GM12801 (cell line): ENCODE measurements around the gene FAM177A1.

Source experiments
- TF ChIP-seq, protein P1 (sequence below): IDR thresholded peaks from one replicate; pipeline ENCODE4 v1.5.1; 2011; ENCODE audit warnings: control low read depth; ENCODE audit not compliant: insufficient read length; ENCODE audit errors: extremely low read depth

The FAM177A1 gene

DNA sequence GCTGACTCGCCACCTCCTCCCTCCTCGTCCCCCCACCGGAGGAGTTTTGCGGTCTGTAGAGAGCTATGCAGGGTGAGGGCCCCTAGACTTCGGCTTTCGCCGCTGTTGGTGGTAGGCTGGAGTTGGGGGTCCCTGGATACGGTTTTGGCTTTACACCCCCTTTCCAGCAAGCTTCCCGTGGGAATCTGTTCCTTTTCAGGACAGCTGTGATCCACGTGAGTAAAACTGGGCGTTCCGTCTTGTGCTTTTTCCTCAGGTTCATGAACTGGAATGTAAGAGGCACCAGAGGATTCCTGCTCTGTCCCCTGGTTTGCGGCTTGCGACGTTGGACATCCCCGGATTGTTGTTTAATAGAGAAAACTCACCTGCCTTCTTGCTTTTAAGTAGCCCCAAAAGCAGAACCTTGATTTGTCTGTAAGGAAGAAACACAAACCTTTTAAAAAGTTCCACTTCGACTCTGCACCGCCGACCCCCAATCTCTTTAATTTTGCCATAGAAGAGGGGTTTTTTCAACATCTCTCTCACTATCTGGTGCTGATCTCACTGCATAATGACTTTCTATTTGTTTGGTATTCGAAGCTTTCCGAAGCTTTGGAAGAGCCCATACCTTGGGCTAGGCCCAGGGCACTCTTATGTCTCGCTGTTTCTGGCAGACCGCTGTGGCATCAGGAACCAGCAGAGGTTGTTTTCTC, 76.8 kb downstream of the FAM177A1 start:
- TF ChIP-seq, protein P1, sequence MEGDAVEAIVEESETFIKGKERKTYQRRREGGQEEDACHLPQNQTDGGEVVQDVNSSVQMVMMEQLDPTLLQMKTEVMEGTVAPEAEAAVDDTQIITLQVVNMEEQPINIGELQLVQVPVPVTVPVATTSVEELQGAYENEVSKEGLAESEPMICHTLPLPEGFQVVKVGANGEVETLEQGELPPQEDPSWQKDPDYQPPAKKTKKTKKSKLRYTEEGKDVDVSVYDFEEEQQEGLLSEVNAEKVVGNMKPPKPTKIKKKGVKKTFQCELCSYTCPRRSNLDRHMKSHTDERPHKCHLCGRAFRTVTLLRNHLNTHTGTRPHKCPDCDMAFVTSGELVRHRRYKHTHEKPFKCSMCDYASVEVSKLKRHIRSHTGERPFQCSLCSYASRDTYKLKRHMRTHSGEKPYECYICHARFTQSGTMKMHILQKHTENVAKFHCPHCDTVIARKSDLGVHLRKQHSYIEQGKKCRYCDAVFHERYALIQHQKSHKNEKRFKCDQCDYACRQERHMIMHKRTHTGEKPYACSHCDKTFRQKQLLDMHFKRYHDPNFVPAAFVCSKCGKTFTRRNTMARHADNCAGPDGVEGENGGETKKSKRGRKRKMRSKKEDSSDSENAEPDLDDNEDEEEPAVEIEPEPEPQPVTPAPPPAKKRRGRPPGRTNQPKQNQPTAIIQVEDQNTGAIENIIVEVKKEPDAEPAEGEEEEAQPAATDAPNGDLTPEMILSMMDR: no peak

DNA sequence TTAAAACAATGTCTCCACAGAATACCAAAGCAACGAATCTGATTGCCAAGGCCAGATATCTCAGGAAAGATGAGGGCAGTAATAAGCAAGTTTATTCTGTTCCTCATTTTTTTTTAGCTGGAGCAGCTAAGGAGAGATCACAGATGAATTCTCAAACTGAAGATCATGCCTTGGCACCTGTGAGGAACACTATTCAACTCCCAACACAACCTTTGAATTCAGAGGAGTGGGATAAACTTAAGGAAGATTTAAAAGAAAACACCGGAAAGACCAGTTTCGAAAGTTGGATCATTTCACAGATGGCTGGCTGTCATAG, 77.3 kb downstream of the FAM177A1 start:
- TF ChIP-seq, protein P1: no peak

DNA sequence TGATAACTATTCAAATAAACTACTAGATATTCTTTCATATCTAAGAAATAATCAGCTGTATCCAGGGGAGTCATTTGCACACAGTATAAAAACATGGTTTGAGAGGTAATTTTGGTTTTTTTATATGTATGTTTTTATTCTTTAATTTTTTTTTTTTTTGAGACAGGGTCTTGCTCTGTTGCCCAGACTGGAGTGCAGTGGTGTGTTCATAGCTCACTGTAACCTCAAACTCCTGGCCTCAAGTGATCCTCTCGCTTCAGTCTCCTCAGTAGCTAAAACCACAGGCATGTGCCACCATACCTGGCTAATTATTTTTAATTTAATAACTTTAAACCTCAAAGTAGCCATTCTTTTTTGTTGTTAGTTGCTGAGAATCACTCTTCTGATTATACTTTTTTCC, 78.1 kb downstream of the FAM177A1 start:
- TF ChIP-seq, protein P1: no peak
